Panc1 (cell line): ENCODE measurements around the gene NYAP1.

ENCODE experiments used
- CTCF ChIP-seq: fragments of 450-650 bp; IDR thresholded peaks from 2 replicates; pipeline ENCODE4 v1.5.1; 2017; ENCODE audit warnings: mild to moderate bottlenecking
- POLR2AphosphoS5 ChIP-seq: IDR thresholded peaks from 2 replicates; pipeline ENCODE4 v1.6.1; 2012; ENCODE audit warnings: mild to moderate bottlenecking, low read depth, low read length, moderate library complexity
- REST ChIP-seq, 2 experiments: IDR thresholded peaks; 2 replicates each; pipeline ENCODE4 v1.6.1; 2011 to 2012; ENCODE audit warnings: low read depth in 2 of 2, control low read depth in 1 of 2, low read length in 1 of 2, mild to moderate bottlenecking in 1 of 2, moderate library complexity in 1 of 2; ENCODE audit not compliant: insufficient read depth in 1 of 2
- SIN3A ChIP-seq: IDR thresholded peaks from 2 replicates; pipeline ENCODE4 v1.6.1; 2012; ENCODE audit warnings: low read depth, mild to moderate bottlenecking, low read length, moderate library complexity, borderline replicate concordance; ENCODE audit not compliant: insufficient read depth
- TCF7L2 ChIP-seq: IDR thresholded peaks from 2 replicates; pipeline ENCODE4 v1.6.1; 2011; ENCODE audit warnings: mild to moderate bottlenecking, low read depth, low read length, inconsistent platforms

- TF ChIP-seq CTCF (no peak), REST (IDR thresholded peaks at IDR 0.05; ENCODE audit: insufficient read depth in 1 of 2, low read depth in 2 of 2, low read length in 1 of 2) (no peak), POLR2AphosphoS5 (no peak), TCF7L2 (no peak), SIN3A (no peak)
Observed at GRCh38 chr7:100506356-100506923, 22.7 kb downstream of the NYAP1 start.
